ENCODE data around the gene RASD2.

RASD2 gene

DNA sequence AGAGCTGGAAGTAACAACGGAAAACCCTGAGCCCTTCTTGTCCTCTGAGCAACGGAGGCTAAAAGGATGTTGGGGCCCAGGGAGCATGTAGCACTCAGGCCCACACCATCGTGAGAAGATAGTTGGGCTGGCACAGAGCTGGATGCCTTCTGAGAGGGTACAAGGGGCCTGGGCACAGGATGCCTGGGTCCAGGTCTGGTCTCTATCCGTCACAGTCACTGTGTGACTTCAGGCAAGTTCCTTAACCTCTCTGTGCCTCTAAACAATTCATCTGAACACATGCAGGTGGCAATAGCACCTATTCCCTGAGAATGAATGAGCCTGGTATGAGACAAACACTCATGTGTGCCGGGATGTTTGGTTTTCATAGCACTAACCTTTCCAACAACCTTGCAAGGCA is 47.3 kb downstream of the RASD2 start:
- no peak for DNase-seq

DNA sequence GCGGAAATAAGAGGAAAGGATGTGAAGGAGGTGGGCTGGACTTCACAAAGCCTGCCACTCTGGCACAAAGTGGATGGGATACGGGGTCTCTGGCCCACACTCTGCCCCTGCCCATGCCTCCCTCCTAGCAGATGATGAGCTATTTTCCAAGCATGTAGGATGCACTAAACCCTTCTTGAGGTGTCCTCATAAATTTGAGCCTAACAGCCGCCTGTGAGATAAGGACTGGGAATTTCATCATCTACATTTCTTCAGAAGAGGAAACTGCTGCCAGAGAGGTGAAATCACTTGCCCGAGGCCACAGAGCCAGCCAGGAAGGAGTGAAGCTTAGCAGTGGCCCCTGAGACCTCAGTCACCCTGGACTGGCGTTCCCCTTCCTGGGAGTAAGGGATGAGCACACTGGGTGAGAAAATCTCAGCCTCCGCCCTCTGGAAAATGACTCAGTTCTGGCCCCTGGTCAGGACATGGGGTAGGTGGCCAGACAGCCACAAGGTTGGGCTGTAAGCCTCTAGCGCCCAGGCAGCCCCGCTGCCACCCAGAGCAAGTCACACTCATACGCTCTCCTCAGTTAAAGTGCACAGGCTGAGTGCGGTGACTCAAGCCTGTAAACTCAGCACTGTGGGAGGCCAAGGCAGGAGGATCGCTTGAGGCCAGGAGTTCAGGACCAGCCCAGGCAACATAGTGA is 48.6 kb downstream of the RASD2 start:
- DNase-seq: no peak

- no peak for DNase-seq
These were observed 49.1 kb downstream of the RASD2 start for GRCh38 chr22:35589756-35590093.

DNA sequence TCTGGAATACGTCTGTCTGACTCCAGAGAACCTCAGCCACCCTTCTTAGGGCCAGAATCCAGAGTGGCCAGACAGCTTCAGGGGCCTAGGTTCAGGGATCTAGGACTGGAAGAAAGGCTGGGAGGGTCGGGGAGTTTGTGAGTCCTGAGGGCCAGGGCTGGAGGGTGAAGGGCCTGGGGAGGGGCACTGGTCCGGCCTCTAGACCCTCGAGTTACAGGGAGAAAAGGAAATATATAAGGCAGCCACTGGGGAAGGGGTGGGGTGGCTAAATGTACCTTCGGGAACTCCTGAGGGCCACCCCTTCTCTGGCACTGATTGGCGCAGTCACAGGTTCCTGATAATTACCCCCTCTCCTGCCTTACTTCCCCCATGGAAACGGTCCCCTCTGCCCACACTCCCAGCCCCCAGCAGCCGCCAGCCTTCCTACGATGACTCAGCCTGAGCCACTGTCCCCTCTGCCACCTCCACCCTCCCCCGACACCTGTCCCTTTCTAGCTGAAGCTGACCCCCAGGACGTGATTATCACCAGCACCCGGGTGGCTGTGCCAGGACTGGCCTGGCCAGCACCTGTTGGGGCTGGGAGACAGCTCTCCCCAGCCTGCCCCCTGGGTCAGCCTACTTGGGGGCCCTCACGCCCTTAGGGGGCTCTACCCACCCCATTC is 50.1 kb downstream of the RASD2 start:
- DNase-seq: no peak

DNA sequence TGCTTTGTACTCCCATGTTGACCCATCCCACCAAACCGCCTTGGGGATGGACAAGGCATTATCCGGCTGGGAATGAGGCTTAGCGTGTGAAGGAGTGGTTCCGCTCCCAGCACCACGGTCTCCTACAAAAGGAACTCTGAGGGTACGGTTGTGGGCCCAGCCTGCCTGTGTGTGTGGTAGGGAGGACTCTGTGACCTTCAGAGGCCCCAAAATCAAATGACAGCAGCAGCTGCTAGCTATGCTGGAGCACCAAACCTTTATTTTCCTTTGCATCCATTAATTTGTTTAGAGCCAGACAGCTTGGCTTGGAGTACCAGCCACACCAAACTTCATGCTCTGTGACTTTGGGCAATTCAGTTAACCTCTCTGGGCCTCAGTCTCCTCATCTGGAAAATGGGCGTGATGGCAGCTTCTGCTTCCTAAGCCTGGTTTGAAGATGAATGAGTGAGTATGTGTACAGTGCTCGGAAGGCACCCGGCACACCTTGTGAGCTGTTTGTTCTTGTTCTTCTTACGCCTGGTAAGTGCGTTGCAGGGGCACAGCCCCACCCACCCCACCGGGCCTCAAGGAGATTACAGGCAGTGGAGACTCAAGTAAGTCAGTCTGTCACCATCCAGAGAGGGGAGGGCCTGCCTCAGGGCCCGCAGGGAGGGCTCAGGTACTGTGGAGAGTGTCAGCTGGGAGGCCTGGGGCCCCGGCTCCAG is 51.2 kb downstream of the RASD2 start:
- DNase-seq: no peak

GRCh38 chr22:35592418-35592967 is 51.9 kb downstream of the RASD2 start:
- no peak for DNase-seq

DNA sequence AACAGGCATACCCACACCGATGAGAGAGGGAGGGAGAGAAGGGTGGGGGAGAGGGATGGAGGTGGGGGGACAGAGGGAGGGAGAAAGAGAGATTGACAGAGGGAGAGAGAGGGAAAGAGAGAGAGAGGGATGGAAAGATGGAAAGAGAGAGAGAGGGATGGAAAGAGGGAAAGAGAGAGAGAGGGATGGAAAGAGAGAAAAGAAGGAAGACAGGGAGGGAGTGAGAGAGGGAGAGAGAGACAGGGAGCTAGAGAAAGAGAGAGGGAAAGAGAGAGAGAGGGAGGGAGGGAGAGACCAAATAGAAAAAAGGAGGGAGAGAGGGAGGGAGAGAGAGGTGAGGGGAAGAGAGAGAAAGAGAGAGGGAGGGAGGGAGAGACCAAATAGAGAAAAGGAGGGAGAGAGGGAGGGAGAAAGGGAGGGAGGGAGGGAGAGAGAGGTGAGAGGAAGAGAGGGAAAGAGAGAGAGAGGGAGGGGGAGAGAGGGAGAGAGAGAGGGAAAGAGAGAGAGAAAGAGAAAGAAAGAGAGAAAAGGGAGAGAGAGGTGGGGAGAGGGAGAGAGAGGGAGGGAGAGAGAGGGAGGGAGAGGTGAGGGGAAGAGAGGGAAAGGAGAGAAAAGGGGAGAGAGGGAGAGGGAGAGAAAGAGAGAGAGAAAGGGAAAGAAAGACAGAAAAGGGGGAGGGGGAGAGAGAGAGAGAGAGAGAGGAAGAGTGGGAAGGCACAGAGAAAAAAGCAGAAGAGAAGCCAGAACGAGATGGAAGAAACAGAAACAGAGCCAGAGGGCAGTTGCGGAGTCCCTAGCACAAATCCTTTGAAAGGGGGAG is 52.6 kb downstream of the RASD2 start:
- DNase-seq: no peak

DNA sequence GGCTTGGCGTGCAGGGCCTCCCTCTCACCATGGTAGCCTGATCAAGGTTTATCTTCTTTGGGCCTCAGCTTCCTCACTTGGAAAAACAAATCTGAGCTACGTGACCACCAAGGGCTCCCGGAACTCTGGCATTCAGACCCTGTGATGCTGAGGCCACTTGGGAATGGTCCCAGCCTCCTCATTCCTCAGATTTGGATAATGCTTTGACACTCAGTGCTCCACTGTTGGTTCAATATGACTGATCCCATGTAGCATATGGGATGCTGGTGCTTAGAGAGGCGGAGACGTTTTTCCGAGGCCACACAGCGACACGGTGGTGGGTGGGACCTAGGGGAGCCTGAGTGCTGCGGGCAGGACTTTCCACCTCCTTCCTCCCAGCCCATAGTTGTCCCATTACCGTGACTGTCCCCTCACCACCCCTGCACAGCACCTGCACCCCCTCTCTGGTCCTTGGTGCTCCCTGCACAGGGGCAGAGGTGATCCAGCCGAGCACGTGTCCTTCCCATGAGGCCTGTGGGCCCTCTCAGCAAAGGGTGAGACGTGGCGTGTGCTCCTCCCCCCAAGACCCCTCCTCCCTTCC is 53.4 kb downstream of the RASD2 start:
- DNase-seq: no peak

GRCh38 chr22:35594686-35595085 is 54.1 kb downstream of the RASD2 start:
- DNase-seq: no peak

GRCh38 chr22:35596821-35597220 is 56.2 kb downstream of the RASD2 start:
- DNase-seq: no peak

DNA sequence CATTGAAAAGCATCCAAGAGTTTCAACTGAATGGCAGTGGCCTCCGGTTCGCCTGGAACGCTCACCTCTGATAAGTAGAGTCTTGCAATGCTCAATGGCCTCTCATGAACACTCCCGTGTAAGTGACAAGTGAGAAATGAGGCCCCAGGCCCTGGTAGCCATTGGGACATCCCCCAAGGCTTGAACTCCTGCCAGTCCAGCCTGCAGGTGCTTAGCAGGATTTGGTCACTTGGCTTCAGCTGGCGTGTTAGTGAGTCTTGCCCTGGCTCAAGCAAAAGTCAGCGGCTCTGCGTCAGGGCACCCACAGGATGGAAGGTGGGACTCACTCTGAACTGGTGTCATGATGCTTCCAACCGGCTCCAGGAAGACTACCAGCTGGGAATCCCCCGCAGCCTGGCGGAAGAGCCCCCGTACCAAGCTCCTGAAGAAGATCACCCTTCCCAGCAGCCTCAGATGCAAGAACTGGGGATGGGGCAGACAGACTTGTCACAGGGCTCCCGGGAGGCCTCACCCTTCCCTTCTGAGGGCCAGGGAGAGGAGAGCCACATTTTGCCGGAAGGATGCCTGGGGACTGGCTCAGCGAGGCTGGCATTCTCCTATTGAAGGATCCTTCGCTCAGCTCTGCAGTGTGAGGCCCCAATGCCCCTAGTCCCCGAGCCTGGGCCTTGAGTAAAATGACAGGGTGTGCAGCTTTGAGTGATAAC is 57.2 kb downstream of the RASD2 start:
- DNase-seq: no peak

DNA sequence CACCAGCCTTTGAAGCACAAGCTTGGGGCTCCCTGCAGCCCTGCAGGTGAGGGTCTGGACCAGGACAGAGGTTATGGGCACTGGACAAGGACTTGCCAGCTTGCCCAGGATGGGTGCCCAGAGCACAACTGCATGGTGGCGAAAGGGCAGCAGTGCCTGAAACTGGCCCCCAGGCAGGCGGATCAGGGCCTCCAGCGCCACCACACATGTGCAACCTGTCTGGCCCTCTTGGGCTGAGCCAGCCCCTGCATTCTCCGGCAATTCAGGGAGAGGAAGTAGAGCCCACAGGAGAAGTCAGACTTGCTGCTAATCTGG is 57.7 kb downstream of the RASD2 start:
- DNase-seq: no peak

DNA sequence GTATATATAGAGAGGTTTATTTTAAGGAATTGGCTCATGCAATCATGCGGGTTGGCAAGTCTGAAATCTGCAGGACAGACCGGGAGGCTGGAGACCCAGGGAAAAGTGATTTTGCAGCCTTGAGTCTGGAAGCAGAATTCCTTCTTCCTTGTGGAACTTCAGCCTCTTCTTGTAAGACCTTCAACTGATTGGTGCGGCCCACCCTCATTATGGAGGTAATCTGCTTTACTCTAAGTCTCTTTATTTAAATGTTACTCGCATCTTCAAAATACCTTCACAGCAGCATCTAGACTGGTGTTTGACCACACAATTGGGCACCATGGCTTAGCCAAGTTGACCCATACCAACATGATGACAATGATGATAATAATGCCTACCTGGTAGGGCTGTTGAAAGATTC is 58.7 kb downstream of the RASD2 start:
- no peak for DNase-seq

DNA sequence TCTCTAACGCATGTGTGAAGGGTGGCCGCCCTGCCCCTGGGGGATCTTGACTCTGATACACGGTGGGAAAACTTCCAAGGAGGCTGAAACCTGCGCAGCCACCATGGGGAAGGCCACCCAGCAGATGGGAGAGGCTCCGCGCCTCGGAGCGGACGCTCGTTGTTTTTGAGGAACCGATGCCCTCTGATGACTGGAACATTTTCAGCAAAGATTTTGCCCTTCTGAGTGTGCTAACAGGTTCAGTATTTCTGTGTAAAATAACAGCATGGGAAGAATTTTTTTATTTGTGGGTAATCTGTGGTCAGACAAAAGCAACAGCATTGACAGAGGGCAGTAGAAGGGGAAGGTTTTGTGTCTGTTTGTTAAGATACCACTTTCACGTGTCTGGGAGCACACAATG is 59.8 kb downstream of the RASD2 start:
- DNase-seq: no peak

DNA sequence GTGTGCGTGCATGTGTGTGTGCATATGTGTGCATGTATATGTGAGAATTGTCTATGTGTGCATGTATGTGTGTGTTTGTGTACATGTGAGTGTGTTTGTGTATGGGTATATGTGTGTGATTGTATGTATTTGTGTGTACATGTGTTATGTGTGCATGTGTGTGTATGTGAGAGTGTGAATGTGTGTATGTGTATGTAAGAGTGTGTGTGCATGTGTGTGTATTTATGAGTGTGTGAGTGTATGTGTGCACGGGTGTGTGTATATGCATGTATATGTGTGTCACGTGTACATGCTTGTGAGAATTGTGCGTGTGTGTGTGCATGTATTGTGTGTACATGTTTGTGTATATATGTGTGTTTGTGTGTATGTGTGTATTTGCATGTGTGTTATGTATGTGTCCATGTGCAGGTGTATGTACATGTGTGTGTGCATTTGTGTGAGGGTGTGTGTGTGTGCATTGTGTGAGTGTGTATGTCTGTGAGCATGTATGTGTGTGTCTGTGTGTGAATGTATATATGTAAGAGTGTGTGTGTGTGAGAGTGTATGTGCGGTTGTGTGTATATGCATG is 60.5 kb downstream of the RASD2 start:
- DNase-seq: no peak

GRCh38 chr22:35601743-35602615 is 61.3 kb downstream of the RASD2 start:
- DNase-seq: no peak
